Lower leg skin (tissue), 4 donors: ENCODE results near the gene TRAF3. TPM values are rescaled to one million over a fixed set of nuclear protein-coding genes. Genes with fewer than 3 reads are reported as not detected.
"Not testable (repeated sequence)": the region's sequence is repeated elsewhere in the genome, so short reads cannot be mapped to it uniquely, and the experiment has no call there.

Source experiments
- DNase-seq, 2 donors: peaks; one replicate each; pipeline ENCODE4 v3.0.0-alpha.2; 2019; ENCODE audit warnings: low spot score in 2 of 2
- H3K4me3 ChIP-seq: fragments of 200-600 bp; sonication (generic); 2 replicates; pipeline ENCODE4 v1.5.1; 2017; ENCODE audit warnings: mild to moderate bottlenecking, low read depth; ENCODE audit not compliant: poor library complexity, severe bottlenecking
- CTCF ChIP-seq, 3 donors: fragments of 450-650 bp; IDR thresholded peaks; one replicate each; pipeline ENCODE4 v1.5.1; 2016; ENCODE audit warnings: antibody characterized with exemption in 3 of 3, mild to moderate bottlenecking in 3 of 3, moderate library complexity in 2 of 3
- POLR2A ChIP-seq, 2 donors: fragments of 450-650 bp; IDR thresholded peaks; one replicate each; pipeline ENCODE4 v1.6.1; 2016 to 2017; ENCODE audit warnings: antibody characterized with exemption in 2 of 2, mild to moderate bottlenecking in 1 of 2, moderate library complexity in 1 of 2
- whole genome bisulfite sequencing, 2 donors: methylation state at CpG; one replicate each; pipeline ENCODE4 v1.1.5; 2018; 5-methylcytosine and 5-hydroxymethylcytosine counted together
- intact Hi-C: fragments of 100-400 bp; cut with DNase I; formaldehyde crosslinking; loops from one replicate; pipeline ENCODE4 v1.15.0; 2023; ENCODE audit warnings: low total_unique reads
- total RNA-seq, 4 donors: library from RNA; depleted of rRNA; stranded (reverse); fragments of >200 nt; gene quantifications; one replicate each; pipeline ENCODE4 v1.1.0, GENCODE V29; 2016

TRAF3 gene
- total RNA-seq, 4 donors from 2014 or later: 3.0 to 14.4 (median 12.1) TPM

- no peak overlapping the region for H3K4me3 ChIP-seq
- no peak for DNase-seq
- 38 to 56% methylated on average over 1 of the region's 1 CpG for WGBS, 2 donors
- TF ChIP-seq POLR2A (IDR thresholded peaks at IDR 0.05) (no peak), CTCF (IDR thresholded peaks at IDR 0.05) (no peak)
- intact Hi-C loops: no loop called here
These were observed 111.5 kb downstream of the TRAF3 start for GRCh38 chr14:102888748-102889147.

GRCh38 chr14:102889615-102890014 lies 112.4 kb downstream of the TRAF3 start:
- H3K4me3 ChIP-seq: no peak overlapping the region
- 96% methylated on average over 7 of the region's 7 CpGs for WGBS, 2 donors
- DNase-seq: no peak
- TF ChIP-seq POLR2A (IDR thresholded peaks at IDR 0.05) (no peak), CTCF (IDR thresholded peaks at IDR 0.05) (no peak)
- intact Hi-C loops: no loop called here

GRCh38 chr14:102891111-102891510 lies 113.9 kb downstream of the TRAF3 start:
- DNase-seq: no peak
- WGBS, 2 donors: 89 to 90% methylated on average over 14 to 15 of the region's 15 CpGs
- H3K4me3 ChIP-seq: no peak overlapping the region
- TF ChIP-seq CTCF (IDR thresholded peaks at IDR 0.05) (no peak), POLR2A (IDR thresholded peaks at IDR 0.05) (no peak)
- intact Hi-C loops: no loop called here

- no peak for DNase-seq
- H3K4me3 ChIP-seq: no peak overlapping the region
- 47 to 62% methylated on average over 4 of the region's 4 CpGs for WGBS, 2 donors
- intact Hi-C loops: no loop called here
- TF ChIP-seq CTCF (IDR thresholded peaks at IDR 0.05): no peak
- TF ChIP-seq POLR2A (IDR thresholded peaks at IDR 0.05): no peak
These were observed 114.3 kb downstream of the TRAF3 start for GRCh38 chr14:102891556-102891955.

- intact Hi-C loops: no loop called here
- H3K4me3 ChIP-seq: no peak overlapping the region
- no peak for TF ChIP-seq POLR2A (IDR thresholded peaks at IDR 0.05)
- TF ChIP-seq CTCF (IDR thresholded peaks at IDR 0.05): no peak
- WGBS, 2 donors: 97 to 99% methylated on average over 8 of the region's 8 CpGs
- no peak for DNase-seq
These were observed 115.4 kb downstream of the TRAF3 start for GRCh38 chr14:102892651-102893050.

GRCh38 chr14:102893452-102893851 lies 116.2 kb downstream of the TRAF3 start:
- TF ChIP-seq CTCF (IDR thresholded peaks at IDR 0.05) (no peak), POLR2A (IDR thresholded peaks at IDR 0.05) (no peak)
- intact Hi-C loops: no loop called here
- 58 to 64% methylated on average over 9 of the region's 9 CpGs for WGBS, 2 donors
- no peak overlapping the region for H3K4me3 ChIP-seq
- peak; percentile 59 to 91 for DNase-seq

- DNase-seq, H3K4me3 ChIP-seq, intact Hi-C loops: not testable (repeated sequence)
These were observed 119.5 kb downstream of the TRAF3 start for GRCh38 chr14:102896735-102897134.
